Activated CD8-positive, alpha-beta T cell treated with anti-CD3 and anti-CD28 coated beads, Interleukin-2, amount 10 ng/mL, durations not matched to agents 7 days and 5 days (primary cell): ENCODE results near the gene SIRT6. TPM values are rescaled to one million over a fixed set of nuclear protein-coding genes. Genes with fewer than 3 reads are reported as not detected.
A peak's percentile ranks its signal among the peaks of the same experiment; 100 is the strongest.

Experiments
- ATAC-seq: fragments of 150-1000 bp; cut with Tn5 transposase; one replicate; pipeline ENCODE4 v1.10.0; 2021; ENCODE audit warnings: moderate library complexity
- CTCF ChIA-PET: fragments of 350-600 bp; sonication (Branson Sonifier 250); formaldehyde crosslinking; loops from one replicate; lab custom pipeline; 2021; ENCODE audit warnings: antibody characterized with exemption; lab: Charles Lee
- POLR2A ChIA-PET: fragments of 350-600 bp; sonication (Branson Sonifier 250); formaldehyde crosslinking; loops from one replicate; lab custom pipeline; 2021; ENCODE audit warnings: antibody characterized with exemption; lab: Charles Lee
- DNase-seq: peaks from one replicate; pipeline ENCODE4 v3.0.0-alpha.2; 2020
- H3K27ac Mint-ChIP-seq: one replicate; pipeline ENCODE4 v1.8.0; 2021; ENCODE audit warnings: mild to moderate bottlenecking, mixed read lengths
- H3K27me3 Mint-ChIP-seq: one replicate; pipeline ENCODE4 v1.8.0; 2021; ENCODE audit warnings: low read depth, mixed read lengths
- H3K36me3 Mint-ChIP-seq: one replicate; pipeline ENCODE4 v1.8.0; 2021; ENCODE audit warnings: low read depth, mixed read lengths
- H3K4me1 Mint-ChIP-seq: one replicate; pipeline ENCODE4 v1.8.0; 2021; ENCODE audit warnings: low read depth, mixed read lengths
- H3K4me3 Mint-ChIP-seq: one replicate; pipeline ENCODE4 v1.8.0; 2021; ENCODE audit warnings: mild to moderate bottlenecking, mixed read lengths
- H3K9me3 Mint-ChIP-seq: one replicate; pipeline ENCODE4 v1.8.0; 2022; ENCODE audit warnings: mixed read lengths; ENCODE audit not compliant: insufficient read depth
- total RNA-seq, 2 experiments: library from RNA; stranded (reverse); gene quantifications; one replicate each; pipeline ENCODE4 v1.2.3, GENCODE V29; 2021

Gene SIRT6
- total RNA-seq, 2 experiments from 2014 or later: 30.8 to 40.4 TPM

DNA sequence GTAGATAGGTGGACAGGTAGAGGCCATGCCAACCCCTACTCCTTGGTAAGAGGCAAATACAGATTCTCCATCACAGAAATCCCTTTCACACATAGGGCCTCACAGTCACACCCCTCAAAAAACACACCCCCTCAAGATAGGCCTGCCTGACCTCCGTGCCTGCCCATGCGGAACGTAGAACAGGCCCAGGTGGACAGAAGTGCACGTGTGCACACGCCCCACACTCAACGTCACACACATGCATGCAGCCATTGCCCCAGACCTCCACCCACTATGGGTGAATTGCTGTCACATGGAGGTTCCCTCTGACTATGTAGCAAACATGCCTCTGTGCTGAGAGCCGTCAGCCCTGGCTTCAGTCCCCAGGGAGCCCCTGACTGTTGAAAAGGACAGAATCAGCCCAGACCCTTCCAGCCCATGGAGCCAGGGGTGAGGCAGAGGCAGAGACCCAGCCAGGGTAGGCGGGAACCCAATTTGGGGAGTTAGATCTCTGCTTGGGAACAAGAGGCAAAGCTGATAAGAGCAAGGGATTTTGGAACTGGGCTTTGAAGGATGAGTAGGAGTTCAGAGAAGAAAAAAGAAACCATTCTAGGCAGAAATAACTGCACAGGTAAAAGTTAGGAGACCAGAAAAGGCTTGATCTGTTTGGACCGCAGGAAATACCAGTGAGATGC, 3.2 kb upstream of the SIRT6 start:
- Mint-ChIP-seq H3K4me1 (peaks cover 28% of the 10 kb centered on the region), H3K9me3 (no peaks in the 10 kb centered on the region), H3K27ac (no peak overlapping the region), H3K36me3 (peaks cover 5% of the 10 kb centered on the region), H3K4me3 (no peak overlapping the region), H3K27me3 (no peaks in the 10 kb centered on the region)
- DNase-seq: no peak
- no peak for ATAC-seq
- ChIA-PET CTCF (no interaction called here), POLR2A (interaction anchor here (0.7 kb wide), 1 partner anchor 200 kb away, joined by 3 read pairs; no protein-coding TSS in a partner anchor)

DNA sequence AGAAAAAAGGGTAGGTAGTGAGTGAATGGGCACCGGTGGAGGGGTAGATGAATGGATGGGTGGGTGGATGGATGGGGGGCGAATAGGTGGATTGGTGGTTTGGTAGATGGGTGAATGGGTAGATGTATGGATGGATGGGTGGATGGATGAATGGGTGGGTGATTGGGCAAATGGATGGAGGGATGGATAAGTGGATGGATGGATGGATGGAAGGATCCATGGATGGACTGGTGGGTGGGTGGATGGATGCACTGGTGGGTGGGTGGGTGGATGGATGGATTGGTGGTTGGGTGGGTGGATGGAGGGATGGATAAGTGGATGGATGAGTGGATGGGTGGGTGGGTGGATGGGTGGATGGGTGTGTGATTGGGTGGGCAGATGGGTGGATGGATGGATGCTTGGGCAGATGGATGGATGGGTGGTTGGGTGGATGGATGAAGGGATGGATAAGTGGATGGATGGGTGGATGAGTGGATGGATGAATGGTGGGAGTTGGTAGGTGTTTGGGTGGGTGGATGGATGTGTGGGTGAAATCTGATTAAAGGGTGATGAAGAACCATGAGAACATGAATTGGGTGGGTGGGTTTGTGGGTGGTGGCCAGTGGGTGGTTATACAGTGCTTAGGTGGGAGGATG, 2.5 kb upstream of the SIRT6 start:
- H3K4me3 Mint-ChIP-seq: no peak overlapping the region
- H3K27ac Mint-ChIP-seq: no peak overlapping the region
- POLR2A ChIA-PET: interaction anchor here (1.2 kb wide), 1 partner anchor 200 kb away, joined by 3 read pairs; the partner anchor contains the start of gene EEF2
- peaks cover 34% of the 10 kb centered on the region for H3K4me1 Mint-ChIP-seq
- DNase-seq: no peak
- H3K27me3 Mint-ChIP-seq: no peaks in the 10 kb centered on the region
- CTCF ChIA-PET: no interaction called here
- H3K36me3 Mint-ChIP-seq: peaks cover 10% of the 10 kb centered on the region
- no peak for ATAC-seq
- no peaks in the 10 kb centered on the region for H3K9me3 Mint-ChIP-seq

DNA sequence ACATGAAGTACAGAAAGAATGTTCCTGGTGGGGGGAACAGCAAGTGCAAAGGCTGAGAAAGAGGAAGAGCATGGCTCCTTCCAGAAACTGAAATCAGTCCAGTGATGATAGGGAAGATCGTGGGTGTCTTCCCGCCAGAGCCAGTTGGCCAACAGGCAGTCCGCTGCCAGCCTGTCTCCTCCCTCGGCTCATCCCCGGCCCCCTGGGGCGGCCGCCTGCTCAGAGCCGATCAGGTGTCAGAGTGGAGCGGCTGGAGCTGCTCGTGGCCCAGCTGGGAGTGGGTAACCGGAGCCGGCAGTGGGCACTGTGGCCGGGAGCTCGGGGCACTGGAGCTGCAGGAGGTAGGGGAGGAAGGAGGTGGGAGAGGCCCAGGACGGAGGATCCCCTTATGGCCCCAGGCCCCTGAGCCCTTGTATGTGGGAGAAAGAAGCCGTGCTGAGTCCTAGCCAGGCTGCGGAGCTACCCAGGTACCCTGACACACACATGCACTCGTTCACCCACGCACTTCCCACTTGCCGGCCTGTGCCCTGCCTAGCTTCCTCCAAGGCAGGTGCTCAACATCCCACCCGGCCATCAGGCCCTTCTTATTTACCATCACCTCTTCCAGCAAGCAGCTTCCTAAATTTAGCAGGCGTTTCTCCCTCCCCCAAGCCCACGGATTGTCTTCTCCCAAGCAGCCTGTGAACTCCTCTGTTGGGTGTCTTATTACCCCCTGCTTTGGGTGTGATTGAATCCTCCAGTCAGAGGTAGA, 1.8 kb upstream of the SIRT6 start:
- Mint-ChIP-seq H3K27me3 (no peaks in the 10 kb centered on the region), H3K27ac (peak overlapping the region; percentile 13), H3K4me1 (peaks cover 38% of the 10 kb centered on the region), H3K4me3 (peak overlapping the region; percentile 37), H3K36me3 (peaks cover 17% of the 10 kb centered on the region), H3K9me3 (no peaks in the 10 kb centered on the region)
- no peak for DNase-seq
- POLR2A ChIA-PET: interaction anchor here (1.2 kb wide), 1 partner anchor 199 kb away, joined by 3 read pairs; the partner anchor contains the start of gene EEF2
- CTCF ChIA-PET: interaction anchor here (0.7 kb wide), 1 partner anchor 198 kb away, joined by 3 read pairs; the partner anchor contains the start of gene EEF2
- no peak for ATAC-seq

DNA sequence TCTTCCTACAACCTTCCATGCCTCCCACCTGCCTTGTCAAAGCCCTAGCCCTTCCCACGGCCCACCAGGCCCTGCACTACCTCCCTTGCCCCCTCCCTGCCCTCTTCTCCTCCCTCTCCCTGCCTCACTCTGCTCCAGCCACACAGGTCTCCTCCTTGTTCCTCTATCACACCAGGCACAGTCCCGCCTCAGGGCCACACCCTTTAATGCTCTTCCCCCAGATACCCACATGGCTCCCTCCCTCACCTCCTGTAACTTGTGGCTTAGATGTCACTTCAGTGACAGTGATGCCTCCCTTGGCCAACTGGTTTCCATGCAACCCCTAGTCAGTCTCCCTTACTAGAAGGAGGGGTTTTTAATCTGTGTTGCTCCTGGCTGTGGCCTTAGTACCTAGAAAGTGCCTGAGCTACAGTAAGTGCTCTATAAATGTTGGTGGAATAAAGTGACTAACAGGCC, 1.3 kb downstream of the SIRT6 start:
- DNase-seq (peak; percentile 40), ATAC-seq (no peak)
- H3K4me1 Mint-ChIP-seq: peaks cover 33% of the 10 kb centered on the region
- peaks cover 25% of the 10 kb centered on the region for H3K36me3 Mint-ChIP-seq
- ChIA-PET POLR2A (interaction anchor here (0.6 kb wide), 1 partner anchor 23 kb away, joined by 3 read pairs; no protein-coding TSS in a partner anchor), CTCF (interaction anchor here (0.5 kb wide), 1 partner anchor 41 kb away, joined by 4 read pairs; no protein-coding TSS in a partner anchor)
- peak overlapping the region; percentile 98 for H3K4me3 Mint-ChIP-seq
- H3K27me3 Mint-ChIP-seq: no peaks in the 10 kb centered on the region
- H3K9me3 Mint-ChIP-seq: no peaks in the 10 kb centered on the region
- peak overlapping the region; percentile 79 for H3K27ac Mint-ChIP-seq

DNA sequence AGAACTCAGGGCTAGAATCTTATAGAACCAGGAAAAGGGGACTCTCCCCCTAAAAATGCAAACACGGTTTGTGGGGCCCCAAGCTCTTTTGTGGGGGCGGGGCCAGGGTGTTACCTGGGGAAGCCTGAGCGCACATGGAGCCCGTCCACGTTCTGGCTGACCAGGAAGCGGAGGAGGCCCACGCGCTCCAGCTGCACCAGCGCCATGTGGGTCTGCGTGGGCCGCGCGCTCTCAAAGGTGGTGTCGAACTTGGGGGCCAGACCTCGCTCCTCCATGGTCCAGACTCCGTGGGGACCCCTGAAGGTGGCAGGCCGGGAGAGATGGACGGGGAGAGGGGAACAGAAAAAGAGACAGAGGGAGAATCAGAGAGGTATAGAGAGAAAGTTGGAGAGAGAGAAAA, 3.4 kb downstream of the SIRT6 start:
- ChIA-PET CTCF (no interaction called here), POLR2A (no interaction called here)
- H3K4me3 Mint-ChIP-seq: no peak overlapping the region
- H3K27me3 Mint-ChIP-seq: no peaks in the 10 kb centered on the region
- H3K27ac Mint-ChIP-seq: peak overlapping the region; percentile 32
- H3K9me3 Mint-ChIP-seq: no peaks in the 10 kb centered on the region
- ATAC-seq (no peak), DNase-seq (no peak)
- peaks cover 25% of the 10 kb centered on the region for H3K36me3 Mint-ChIP-seq
- peaks cover 29% of the 10 kb centered on the region for H3K4me1 Mint-ChIP-seq

DNA sequence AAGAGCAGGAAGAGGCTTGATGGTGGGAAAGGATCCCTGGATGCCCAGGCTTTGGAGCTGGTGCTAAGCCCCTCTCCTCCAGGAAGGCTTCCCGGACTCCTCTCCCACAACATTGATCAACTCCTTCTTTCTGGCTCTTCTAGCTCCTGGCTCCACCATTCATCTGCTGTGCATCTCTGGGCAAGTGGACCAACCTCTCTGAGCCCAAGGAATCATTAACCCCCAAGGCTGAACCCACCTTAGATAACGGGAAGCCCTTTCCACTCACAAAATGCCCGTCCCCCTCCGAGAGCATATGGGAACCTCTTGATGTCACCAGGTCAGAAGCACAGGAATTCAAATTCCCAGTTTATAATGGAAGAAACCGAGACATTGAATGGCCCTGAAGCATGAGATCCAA, 5.2 kb downstream of the SIRT6 start:
- Mint-ChIP-seq H3K27ac (no peak overlapping the region), H3K4me1 (peaks cover 22% of the 10 kb centered on the region), H3K27me3 (peaks cover 5% of the 10 kb centered on the region), H3K36me3 (peaks cover 23% of the 10 kb centered on the region), H3K4me3 (no peak overlapping the region), H3K9me3 (no peaks in the 10 kb centered on the region)
- ATAC-seq (no peak), DNase-seq (no peak)
- CTCF ChIA-PET: interaction anchor here (0.6 kb wide), 1 partner anchor 212 kb away, joined by 3 read pairs; no protein-coding TSS in a partner anchor
- POLR2A ChIA-PET: no interaction called here

DNA sequence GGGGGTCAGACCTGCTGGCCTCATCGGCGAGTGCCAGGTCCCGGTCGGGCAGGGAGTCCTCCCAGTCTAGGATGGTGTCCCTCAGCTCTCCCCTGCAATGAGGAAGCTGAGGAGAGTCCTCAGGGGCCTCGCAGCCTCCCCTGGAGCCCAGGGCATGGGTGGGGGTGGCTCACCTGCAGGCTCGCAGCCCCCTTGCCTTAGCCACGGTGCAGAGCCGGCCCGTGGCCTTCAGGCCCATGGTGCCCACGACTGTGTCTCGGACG, 6.8 kb downstream of the SIRT6 start:
- ATAC-seq (no peak), DNase-seq (no peak)
- H3K9me3 Mint-ChIP-seq: no peaks in the 10 kb centered on the region
- H3K36me3 Mint-ChIP-seq: peaks cover 20% of the 10 kb centered on the region
- no peak overlapping the region for H3K27ac Mint-ChIP-seq
- peaks cover 13% of the 10 kb centered on the region for H3K4me1 Mint-ChIP-seq
- ChIA-PET POLR2A (no interaction called here), CTCF (no interaction called here)
- no peak overlapping the region for H3K4me3 Mint-ChIP-seq
- peaks cover 7% of the 10 kb centered on the region for H3K27me3 Mint-ChIP-seq

DNA sequence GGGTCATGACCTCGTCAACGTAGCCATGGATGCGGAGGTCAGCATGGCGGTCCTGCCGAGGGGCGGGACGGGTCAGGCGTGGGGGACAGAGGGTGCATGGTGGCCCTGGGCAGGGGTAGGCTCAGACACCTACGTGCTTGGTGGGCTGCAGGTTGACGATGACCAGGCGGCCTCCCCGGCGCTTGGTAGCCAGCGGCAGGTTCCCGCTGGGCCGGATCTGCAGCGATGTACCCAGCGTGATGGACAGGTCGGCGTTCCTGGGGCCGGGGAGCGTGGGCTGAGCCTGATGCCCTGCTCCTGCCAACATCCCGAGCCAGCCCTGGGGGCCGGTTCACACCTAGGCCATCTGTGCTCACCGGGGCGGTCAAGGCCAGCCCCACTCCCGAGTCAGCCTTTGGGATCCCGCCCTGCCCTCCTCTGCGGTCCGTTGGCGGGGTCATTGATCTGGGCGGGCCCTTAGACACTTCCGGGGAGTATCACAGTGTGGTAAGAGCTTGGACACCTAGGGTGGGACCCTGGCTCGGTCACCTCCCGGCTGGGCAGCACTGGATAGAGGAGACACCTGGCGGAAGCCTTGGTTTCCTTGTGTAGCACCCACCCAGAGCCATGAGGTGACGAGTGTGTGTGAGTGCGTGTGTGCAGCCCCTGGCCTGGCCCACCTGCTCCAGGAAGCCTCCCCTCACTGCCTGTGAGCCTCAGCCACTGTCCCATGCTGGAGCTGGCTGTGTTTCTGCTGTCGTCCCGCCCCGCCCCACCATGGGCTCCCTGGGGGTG, 7.3 kb downstream of the SIRT6 start:
- Mint-ChIP-seq H3K4me3 (no peak overlapping the region), H3K9me3 (no peaks in the 10 kb centered on the region), H3K27me3 (peaks cover 7% of the 10 kb centered on the region), H3K27ac (no peak overlapping the region), H3K4me1 (peaks cover 8% of the 10 kb centered on the region), H3K36me3 (peaks cover 16% of the 10 kb centered on the region)
- DNase-seq: no peak
- ATAC-seq: no peak
- ChIA-PET POLR2A (no interaction called here), CTCF (no interaction called here)

DNA sequence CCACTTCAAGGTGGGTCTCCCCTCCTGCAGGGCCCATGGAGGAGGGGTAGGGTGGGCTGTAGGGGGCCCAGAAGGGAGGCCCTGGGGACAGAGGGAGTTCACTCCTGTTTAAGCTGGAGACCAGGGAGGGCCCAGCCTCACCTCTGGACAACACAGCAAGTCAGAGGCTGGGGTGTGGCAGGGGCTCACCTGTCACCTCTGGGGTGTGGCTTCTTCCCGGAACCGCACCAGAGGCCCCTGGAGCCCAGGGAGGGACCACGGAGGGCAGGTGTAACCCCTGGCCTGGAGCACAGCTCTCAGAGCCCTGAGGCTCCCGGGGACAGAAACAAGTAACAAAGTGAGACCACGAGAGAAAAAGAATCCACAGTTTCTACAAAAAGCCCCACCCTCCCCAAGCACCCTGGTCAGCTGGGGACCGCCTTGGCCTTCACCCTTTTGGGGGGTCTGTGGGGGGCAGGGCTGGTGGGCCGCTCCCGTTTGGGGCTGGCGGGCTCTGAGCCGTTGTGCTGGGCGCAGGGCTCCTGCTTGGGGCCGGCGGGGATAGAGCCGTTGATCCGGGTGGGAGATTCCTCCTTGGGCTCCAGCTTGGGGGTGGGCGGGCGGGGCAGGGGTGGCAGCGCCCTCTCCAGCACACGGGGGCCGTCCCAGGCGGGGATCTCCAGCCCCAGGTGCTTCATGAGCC, 8.0 kb downstream of the SIRT6 start:
- H3K36me3 Mint-ChIP-seq: peaks cover 10% of the 10 kb centered on the region
- ChIA-PET CTCF (interaction anchor here (1.0 kb wide), 1 partner anchor 34 kb away, joined by 5 read pairs; no protein-coding TSS in a partner anchor), POLR2A (no interaction called here)
- no peak overlapping the region for H3K4me3 Mint-ChIP-seq
- ATAC-seq (no peak), DNase-seq (no peak)
- peaks cover 3% of the 10 kb centered on the region for H3K4me1 Mint-ChIP-seq
- no peak overlapping the region for H3K27ac Mint-ChIP-seq
- peaks cover 7% of the 10 kb centered on the region for H3K27me3 Mint-ChIP-seq
- no peaks in the 10 kb centered on the region for H3K9me3 Mint-ChIP-seq

DNA sequence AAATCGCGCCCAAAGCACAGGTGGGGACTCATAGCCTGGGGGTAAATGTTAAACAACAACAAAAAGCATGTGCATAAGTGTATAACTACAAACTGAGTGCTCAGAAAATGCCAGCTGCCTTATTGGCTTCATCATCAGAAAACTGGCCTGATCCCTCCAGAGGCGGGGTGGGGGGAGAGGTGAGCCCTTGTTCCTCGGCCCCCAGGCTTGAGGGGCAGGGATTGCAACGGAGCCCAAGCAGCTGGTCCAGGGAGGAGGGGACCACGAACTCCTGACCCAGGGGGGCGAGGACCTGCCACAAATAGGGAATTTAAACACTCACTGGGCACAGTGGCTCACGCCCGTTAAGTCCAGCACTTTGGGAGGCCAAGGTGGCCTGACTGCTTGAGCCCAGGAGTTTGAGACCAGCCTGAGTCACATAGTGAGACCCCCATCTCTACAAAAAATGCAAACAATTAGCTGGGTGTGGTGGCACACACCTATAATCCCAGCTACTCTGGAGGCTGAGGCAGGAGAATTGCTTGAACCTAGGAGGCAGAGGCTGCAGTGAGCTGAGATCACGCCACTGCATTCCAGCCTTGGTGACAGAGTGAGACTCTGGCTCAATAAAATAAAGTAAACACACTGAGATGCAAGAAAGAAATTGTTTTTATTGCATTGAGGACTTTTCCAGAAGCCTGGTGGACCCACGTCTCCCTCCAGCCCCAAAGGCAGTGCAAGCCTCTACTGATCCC, 8.7 kb downstream of the SIRT6 start:
- H3K9me3 Mint-ChIP-seq: no peaks in the 10 kb centered on the region
- no peak for ATAC-seq

More for the DNA sequence above, 8.7 kb downstream of the SIRT6 start:
- H3K4me3 Mint-ChIP-seq: no peak overlapping the region
- H3K27ac Mint-ChIP-seq: no peak overlapping the region
- CTCF ChIA-PET: interaction anchor here (1.0 kb wide), 1 partner anchor 34 kb away, joined by 5 read pairs; no protein-coding TSS in a partner anchor
- H3K4me1 Mint-ChIP-seq: peaks cover 3% of the 10 kb centered on the region
- H3K27me3 Mint-ChIP-seq: peaks cover 7% of the 10 kb centered on the region
- POLR2A ChIA-PET: no interaction called here
- peaks cover 5% of the 10 kb centered on the region for H3K36me3 Mint-ChIP-seq
- DNase-seq: no peak
